WTC11 (cell line): ENCODE measurements around the gene IDH3A. TPM values are rescaled to one million over a fixed set of nuclear protein-coding genes. Genes with fewer than 3 reads are reported as not detected.

Experiments used
- ATAC-seq: fragments of 200-7000 bp; cut with Tn5 transposase; 2 replicates; pipeline ENCODE4 v1.10.0; 2021; ENCODE audit warnings: mild to moderate bottlenecking, moderate library complexity
- CTCF ChIA-PET: fragments of 300-600 bp; sonication (Branson Sonifier 250); formaldehyde crosslinking; loops from one replicate; lab custom pipeline; 2021; ENCODE audit warnings: antibody characterized with exemption; lab: Charles Lee
- POLR2A ChIA-PET: fragments of 350-600 bp; sonication (Branson Sonifier 250); formaldehyde crosslinking; loops from one replicate; lab custom pipeline; 2021; ENCODE audit warnings: antibody characterized with exemption; lab: Charles Lee
- DNase-seq: peaks from one replicate; pipeline ENCODE4 v3.0.0; 2021; ENCODE audit warnings: low spot score
- H3K27ac Mint-ChIP-seq: 2 replicates; pipeline ENCODE4 v1.8.0; 2021; ENCODE audit warnings: mixed read lengths
- H3K27me3 Mint-ChIP-seq: 2 replicates; pipeline ENCODE4 v1.8.0; 2021; ENCODE audit warnings: low read depth, mild to moderate bottlenecking, moderate library complexity, mixed read lengths
- H3K36me3 Mint-ChIP-seq: 2 replicates; pipeline ENCODE4 v1.8.0; 2021; ENCODE audit warnings: mixed read lengths
- H3K4me1 Mint-ChIP-seq: 2 replicates; pipeline ENCODE4 v1.8.0; 2022; ENCODE audit warnings: mixed read lengths
- H3K4me3 Mint-ChIP-seq: 2 replicates; pipeline ENCODE4 v1.8.0; 2021; ENCODE audit warnings: mild to moderate bottlenecking, moderate library complexity, mixed read lengths
- H3K9me3 Mint-ChIP-seq: 2 replicates; pipeline ENCODE4 v1.8.0; 2021; ENCODE audit warnings: mixed read lengths
- ATF2 ChIP-seq: sonication (generic); formaldehyde crosslinking; IDR thresholded peaks from 2 replicates; pipeline ENCODE4 v1.8.1; 2022; ENCODE audit warnings: low read depth, missing genetic modification reagents, borderline replicate concordance
- E2F1 ChIP-seq: sonication (generic); formaldehyde crosslinking; IDR thresholded peaks from 2 replicates; pipeline ENCODE4 v1.8.0; 2022; ENCODE audit warnings: mild to moderate bottlenecking, missing genetic modification reagents
- EMX1 ChIP-seq: fragments of 250-450 bp; sonication (Bioruptor Pico); IDR thresholded peaks from 2 replicates; pipeline ENCODE4 v1.8.0; 2021; ENCODE audit warnings: mild to moderate bottlenecking
- ESRRA ChIP-seq: sonication (generic); formaldehyde crosslinking; IDR thresholded peaks from 2 replicates; pipeline ENCODE4 v1.8.1; 2022; ENCODE audit warnings: mild to moderate bottlenecking, missing genetic modification reagents, borderline replicate concordance
- GTF2I ChIP-seq: fragments of 250-450 bp; sonication (Bioruptor Pico); conservative IDR thresholded peaks from 2 replicates; pipeline ENCODE4 v1.4.0; 2021; ENCODE audit warnings: mild to moderate bottlenecking
- IRF1 ChIP-seq: sonication (generic); formaldehyde crosslinking; IDR thresholded peaks from 2 replicates; pipeline ENCODE4 v1.8.0; 2023; ENCODE audit warnings: missing genetic modification reagents
- PRDM15 ChIP-seq: sonication (generic); formaldehyde crosslinking; IDR thresholded peaks from 2 replicates; pipeline ENCODE4 v1.8.0; 2022; ENCODE audit warnings: missing genetic modification reagents
- SP1 ChIP-seq: sonication (generic); formaldehyde crosslinking; conservative IDR thresholded peaks from 2 replicates; pipeline ENCODE4 v1.8.1; 2022; ENCODE audit warnings: missing genetic modification reagents
- TEAD4 ChIP-seq: sonication (generic); formaldehyde crosslinking; IDR thresholded peaks from 2 replicates; pipeline ENCODE4 v1.8.0; 2022; ENCODE audit warnings: mild to moderate bottlenecking, missing genetic modification reagents
- ZBTB21 ChIP-seq: sonication (generic); formaldehyde crosslinking; IDR thresholded peaks from 2 replicates; pipeline ENCODE4 v1.8.1; 2023; ENCODE audit warnings: mild to moderate bottlenecking, missing genetic modification reagents, borderline replicate concordance
- ZNF396 ChIP-seq: fragments of 250-450 bp; sonication (Bioruptor Pico); IDR thresholded peaks from 2 replicates; pipeline ENCODE4 v1.8.0; 2021; ENCODE audit warnings: mild to moderate bottlenecking, moderate library complexity, borderline replicate concordance
- total RNA-seq: library from RNA; stranded (reverse); gene quantifications from 3 replicates; pipeline ENCODE4 v1.2.3, GENCODE V29; 2021
- TF ChIP-seq, protein P1 (sequence below): sonication (generic); formaldehyde crosslinking; IDR thresholded peaks from 2 replicates; pipeline ENCODE4 v1.8.1; 2022; ENCODE audit warnings: mild to moderate bottlenecking, moderate library complexity, missing genetic modification reagents
- TF ChIP-seq, protein P2 (sequence below): fragments of 250-450 bp; sonication (Bioruptor Pico); IDR thresholded peaks from 2 replicates; pipeline ENCODE4 v1.9.0; 2021; ENCODE audit warnings: mild to moderate bottlenecking, borderline replicate concordance

IDH3A gene
- total RNA-seq, 1 experiment from 2014 or later = 56.6 TPM

DNA sequence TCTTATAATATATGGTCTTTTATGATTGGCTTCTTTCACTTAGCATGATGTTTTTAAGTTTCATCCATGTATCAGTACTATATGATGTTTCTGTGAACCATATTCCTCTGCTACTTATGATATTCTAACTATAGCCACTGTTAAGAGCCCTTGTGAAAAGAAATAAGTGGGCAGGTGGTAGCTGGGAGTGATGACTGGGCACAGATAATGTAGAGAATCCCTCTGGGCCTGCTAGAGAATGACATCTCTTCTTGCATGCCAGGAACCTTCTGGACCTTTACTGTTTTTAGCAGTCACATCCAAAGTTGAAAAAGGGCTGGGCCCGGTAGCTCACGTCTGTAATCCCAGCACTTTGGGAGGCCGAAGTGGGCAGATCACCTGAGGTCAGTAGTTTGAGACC lies 10.2 kb downstream of the IDH3A start:
- H3K4me3 Mint-ChIP-seq = no peak overlapping the region
- H3K27me3 Mint-ChIP-seq = no peaks in the 10 kb centered on the region
- CTCF ChIA-PET = no interaction called here
- H3K4me1 Mint-ChIP-seq = peaks cover 30% of the 10 kb centered on the region
- DNase-seq (no peak), ATAC-seq (no peak)
- POLR2A ChIA-PET = no interaction called here
- H3K36me3 Mint-ChIP-seq = peaks cover 16% of the 10 kb centered on the region
- H3K9me3 Mint-ChIP-seq = no peaks in the 10 kb centered on the region
- no peak overlapping the region for H3K27ac Mint-ChIP-seq
- TF ChIP-seq GTF2I (CRISPR knock-in tag) = no peak
- no peak for TF ChIP-seq ATF2 (CRISPR knock-in tag)
- TF ChIP-seq IRF1 = no peak
- TF ChIP-seq, protein P1, sequence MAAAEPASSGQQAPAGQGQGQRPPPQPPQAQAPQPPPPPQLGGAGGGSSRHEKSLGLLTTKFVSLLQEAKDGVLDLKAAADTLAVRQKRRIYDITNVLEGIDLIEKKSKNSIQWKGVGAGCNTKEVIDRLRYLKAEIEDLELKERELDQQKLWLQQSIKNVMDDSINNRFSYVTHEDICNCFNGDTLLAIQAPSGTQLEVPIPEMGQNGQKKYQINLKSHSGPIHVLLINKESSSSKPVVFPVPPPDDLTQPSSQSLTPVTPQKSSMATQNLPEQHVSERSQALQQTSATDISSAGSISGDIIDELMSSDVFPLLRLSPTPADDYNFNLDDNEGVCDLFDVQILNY (CRISPR knock-in tag) = no peak
- TF ChIP-seq TEAD4 (CRISPR knock-in tag) = no peak
- no peak for TF ChIP-seq EMX1
- TF ChIP-seq ZNF396 (CRISPR knock-in tag) = no peak
- no peak for TF ChIP-seq ZBTB21 (CRISPR knock-in tag)
- TF ChIP-seq ESRRA (CRISPR knock-in tag) = no peak

DNA sequence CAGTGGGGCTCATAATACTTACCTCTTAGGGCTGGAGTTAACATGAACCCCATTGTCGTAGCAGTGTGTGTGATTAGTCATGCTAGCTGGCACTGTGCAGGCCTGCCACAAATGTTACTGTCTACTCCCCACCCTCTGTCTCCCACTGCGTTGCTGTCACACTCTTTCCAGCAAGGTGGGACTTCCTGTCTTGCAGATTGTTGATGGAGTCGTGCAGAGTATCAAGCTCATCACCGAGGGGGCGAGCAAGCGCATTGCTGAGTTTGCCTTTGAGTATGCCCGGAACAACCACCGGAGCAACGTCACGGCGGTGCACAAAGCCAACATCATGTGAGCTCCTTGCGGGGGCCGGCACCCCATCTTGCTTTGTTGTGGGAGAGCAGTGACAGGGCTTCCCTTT lies 12.9 kb downstream of the IDH3A start:
- peaks cover 11% of the 10 kb centered on the region for H3K4me1 Mint-ChIP-seq
- H3K27ac Mint-ChIP-seq = no peak overlapping the region

More for the DNA sequence above, 12.9 kb downstream of the IDH3A start:
- POLR2A ChIA-PET = interaction anchor here (0.7 kb wide), 1 partner anchor 132 kb away, joined by 3 read pairs; no protein-coding TSS in a partner anchor
- peaks cover 28% of the 10 kb centered on the region for H3K36me3 Mint-ChIP-seq
- CTCF ChIA-PET = interaction anchor here (0.7 kb wide), 1 partner anchor 22 kb away, joined by 3 read pairs; no protein-coding TSS in a partner anchor
- no peak overlapping the region for H3K4me3 Mint-ChIP-seq
- H3K27me3 Mint-ChIP-seq = no peaks in the 10 kb centered on the region
- no peaks in the 10 kb centered on the region for H3K9me3 Mint-ChIP-seq
- TF ChIP-seq SP1 (CRISPR knock-in tag) = no peak
- TF ChIP-seq, protein P2, sequence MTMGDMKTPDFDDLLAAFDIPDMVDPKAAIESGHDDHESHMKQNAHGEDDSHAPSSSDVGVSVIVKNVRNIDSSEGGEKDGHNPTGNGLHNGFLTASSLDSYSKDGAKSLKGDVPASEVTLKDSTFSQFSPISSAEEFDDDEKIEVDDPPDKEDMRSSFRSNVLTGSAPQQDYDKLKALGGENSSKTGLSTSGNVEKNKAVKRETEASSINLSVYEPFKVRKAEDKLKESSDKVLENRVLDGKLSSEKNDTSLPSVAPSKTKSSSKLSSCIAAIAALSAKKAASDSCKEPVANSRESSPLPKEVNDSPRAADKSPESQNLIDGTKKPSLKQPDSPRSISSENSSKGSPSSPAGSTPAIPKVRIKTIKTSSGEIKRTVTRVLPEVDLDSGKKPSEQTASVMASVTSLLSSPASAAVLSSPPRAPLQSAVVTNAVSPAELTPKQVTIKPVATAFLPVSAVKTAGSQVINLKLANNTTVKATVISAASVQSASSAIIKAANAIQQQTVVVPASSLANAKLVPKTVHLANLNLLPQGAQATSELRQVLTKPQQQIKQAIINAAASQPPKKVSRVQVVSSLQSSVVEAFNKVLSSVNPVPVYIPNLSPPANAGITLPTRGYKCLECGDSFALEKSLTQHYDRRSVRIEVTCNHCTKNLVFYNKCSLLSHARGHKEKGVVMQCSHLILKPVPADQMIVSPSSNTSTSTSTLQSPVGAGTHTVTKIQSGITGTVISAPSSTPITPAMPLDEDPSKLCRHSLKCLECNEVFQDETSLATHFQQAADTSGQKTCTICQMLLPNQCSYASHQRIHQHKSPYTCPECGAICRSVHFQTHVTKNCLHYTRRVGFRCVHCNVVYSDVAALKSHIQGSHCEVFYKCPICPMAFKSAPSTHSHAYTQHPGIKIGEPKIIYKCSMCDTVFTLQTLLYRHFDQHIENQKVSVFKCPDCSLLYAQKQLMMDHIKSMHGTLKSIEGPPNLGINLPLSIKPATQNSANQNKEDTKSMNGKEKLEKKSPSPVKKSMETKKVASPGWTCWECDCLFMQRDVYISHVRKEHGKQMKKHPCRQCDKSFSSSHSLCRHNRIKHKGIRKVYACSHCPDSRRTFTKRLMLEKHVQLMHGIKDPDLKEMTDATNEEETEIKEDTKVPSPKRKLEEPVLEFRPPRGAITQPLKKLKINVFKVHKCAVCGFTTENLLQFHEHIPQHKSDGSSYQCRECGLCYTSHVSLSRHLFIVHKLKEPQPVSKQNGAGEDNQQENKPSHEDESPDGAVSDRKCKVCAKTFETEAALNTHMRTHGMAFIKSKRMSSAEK (CRISPR knock-in tag) = no peak
- no peak for TF ChIP-seq PRDM15 (CRISPR knock-in tag)
- TF ChIP-seq E2F1 (CRISPR knock-in tag) = no peak
- TF ChIP-seq ATF2 (CRISPR knock-in tag) = no peak
- ATAC-seq (no peak), DNase-seq (no peak)
